ENCODE results near the gene LTBP3. TPM values are rescaled to one million over a fixed set of nuclear protein-coding genes. Genes with fewer than 3 reads are reported as not detected.

The LTBP3 gene
- total and polyA plus RNA-seq, 2 of the 13 experiments (the other 11 are each of a cell fraction or from before 2014, with no cell fraction given) = 12.2 to 68.1 TPM

DNA sequence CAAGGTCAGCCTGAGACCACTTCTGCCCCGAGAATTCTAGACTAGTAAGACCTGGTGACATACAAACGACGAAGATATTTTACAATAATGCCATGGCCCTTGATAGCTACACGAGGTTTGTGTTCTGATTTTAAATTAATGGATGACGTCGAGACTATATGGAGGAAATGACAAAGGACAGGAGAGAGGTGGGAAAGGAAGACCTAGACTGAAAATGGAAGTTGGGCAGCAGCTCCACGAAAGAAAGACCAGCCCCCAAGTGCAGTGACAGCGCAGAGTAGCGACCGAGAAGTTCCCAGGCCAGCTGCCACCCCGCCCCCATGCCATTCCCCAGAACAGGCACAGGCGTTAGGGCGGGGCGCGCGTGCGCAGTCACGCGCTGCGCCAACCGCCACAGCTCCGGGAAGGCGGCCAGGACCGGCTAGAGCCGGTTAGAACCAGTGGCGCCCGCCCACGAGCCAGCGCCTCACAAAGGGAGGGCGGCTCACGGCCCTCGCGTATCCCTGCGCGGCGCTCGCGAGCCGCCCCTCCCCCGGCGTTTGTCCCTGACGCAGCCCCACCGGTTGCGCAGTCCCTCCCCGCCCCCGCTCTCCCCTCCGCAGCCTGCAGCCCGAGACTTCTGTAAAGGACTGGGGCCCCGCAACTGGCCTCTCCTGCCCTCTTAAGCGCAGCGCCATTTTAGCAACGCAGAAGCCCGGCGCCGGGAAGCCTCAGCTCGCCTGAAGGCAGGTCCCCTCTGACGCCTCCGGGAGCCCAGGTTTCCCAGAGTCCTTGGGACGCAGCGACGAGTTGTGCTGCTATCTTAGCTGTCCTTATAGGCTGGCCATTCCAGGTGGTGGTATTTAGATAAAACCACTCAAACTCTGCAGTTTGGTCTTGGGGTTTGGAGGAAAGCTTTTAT, 60.8 kb downstream of the LTBP3 start (continued):
- peak; percentile 13; the same call in 1 of the 2 replicates for TF ChIP-seq ELF1 (CRISPR knock-in tag; IDR thresholded peaks at IDR 0.05)
- TF ChIP-seq JDP2 (CRISPR knock-in tag; IDR thresholded peaks at IDR 0.05; ENCODE audit: borderline replicate concordance) = no peak
- peak; percentile 16 for TF ChIP-seq XRCC5 (optimal IDR thresholded peaks at IDR 0.05; ENCODE audit: low read length)
- no peak for TF ChIP-seq KDM1A (CRISPR knock-in tag; IDR thresholded peaks at IDR 0.05)
- peak; percentile 99 for TF ChIP-seq ZBTB38 (CRISPR knock-in tag; IDR thresholded peaks at IDR 0.05)
- no peak for TF ChIP-seq KDM6A (CRISPR knock-in tag; IDR thresholded peaks at IDR 0.05; ENCODE audit: low read depth)
- no peak for TF ChIP-seq ZNF7 (CRISPR knock-in tag; IDR thresholded peaks at IDR 0.05)
- TF ChIP-seq, protein P1, sequence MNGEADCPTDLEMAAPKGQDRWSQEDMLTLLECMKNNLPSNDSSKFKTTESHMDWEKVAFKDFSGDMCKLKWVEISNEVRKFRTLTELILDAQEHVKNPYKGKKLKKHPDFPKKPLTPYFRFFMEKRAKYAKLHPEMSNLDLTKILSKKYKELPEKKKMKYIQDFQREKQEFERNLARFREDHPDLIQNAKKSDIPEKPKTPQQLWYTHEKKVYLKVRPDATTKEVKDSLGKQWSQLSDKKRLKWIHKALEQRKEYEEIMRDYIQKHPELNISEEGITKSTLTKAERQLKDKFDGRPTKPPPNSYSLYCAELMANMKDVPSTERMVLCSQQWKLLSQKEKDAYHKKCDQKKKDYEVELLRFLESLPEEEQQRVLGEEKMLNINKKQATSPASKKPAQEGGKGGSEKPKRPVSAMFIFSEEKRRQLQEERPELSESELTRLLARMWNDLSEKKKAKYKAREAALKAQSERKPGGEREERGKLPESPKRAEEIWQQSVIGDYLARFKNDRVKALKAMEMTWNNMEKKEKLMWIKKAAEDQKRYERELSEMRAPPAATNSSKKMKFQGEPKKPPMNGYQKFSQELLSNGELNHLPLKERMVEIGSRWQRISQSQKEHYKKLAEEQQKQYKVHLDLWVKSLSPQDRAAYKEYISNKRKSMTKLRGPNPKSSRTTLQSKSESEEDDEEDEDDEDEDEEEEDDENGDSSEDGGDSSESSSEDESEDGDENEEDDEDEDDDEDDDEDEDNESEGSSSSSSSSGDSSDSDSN (CRISPR knock-in tag; IDR thresholded peaks at IDR 0.05) = no peak; the same call in none of the 2 replicates
- peak; percentile 54; the same call in 1 of the 2 replicates for TF ChIP-seq ZNF12 (CRISPR knock-in tag; IDR thresholded peaks at IDR 0.05)
- no peak for TF ChIP-seq KDM4B (CRISPR knock-in tag; IDR thresholded peaks at IDR 0.05)
- TF ChIP-seq NFATC3 (CRISPR knock-in tag; IDR thresholded peaks at IDR 0.05) = peak; percentile 17; the same call in 1 of the 2 replicates
- TF ChIP-seq TAF1 (CRISPR knock-in tag; IDR thresholded peaks at IDR 0.05) = peak; percentile 86; the same call in 1 of the 2 replicates
- no peak for TF ChIP-seq ZMYM2 (CRISPR knock-in tag; IDR thresholded peaks at IDR 0.05)
- no peak for TF ChIP-seq ZNF530 (CRISPR knock-in tag; IDR thresholded peaks at IDR 0.05; ENCODE audit: low read depth)
- peak; percentile 56; the same call in 1 of the 2 replicates for TF ChIP-seq ELF3 (CRISPR knock-in tag; IDR thresholded peaks at IDR 0.05)
- TF ChIP-seq AHR (CRISPR knock-in tag; IDR thresholded peaks at IDR 0.05) = no peak
- TF ChIP-seq ZNF205 (CRISPR knock-in tag; IDR thresholded peaks at IDR 0.05) = peak; percentile 67; the same call in 1 of the 2 replicates
- peak; percentile 82 for TF ChIP-seq ARNTL (CRISPR knock-in tag; IDR thresholded peaks at IDR 0.05)
- no peak for TF ChIP-seq ZNF24 (IDR thresholded peaks at IDR 0.05)
- TF ChIP-seq, protein P2, sequence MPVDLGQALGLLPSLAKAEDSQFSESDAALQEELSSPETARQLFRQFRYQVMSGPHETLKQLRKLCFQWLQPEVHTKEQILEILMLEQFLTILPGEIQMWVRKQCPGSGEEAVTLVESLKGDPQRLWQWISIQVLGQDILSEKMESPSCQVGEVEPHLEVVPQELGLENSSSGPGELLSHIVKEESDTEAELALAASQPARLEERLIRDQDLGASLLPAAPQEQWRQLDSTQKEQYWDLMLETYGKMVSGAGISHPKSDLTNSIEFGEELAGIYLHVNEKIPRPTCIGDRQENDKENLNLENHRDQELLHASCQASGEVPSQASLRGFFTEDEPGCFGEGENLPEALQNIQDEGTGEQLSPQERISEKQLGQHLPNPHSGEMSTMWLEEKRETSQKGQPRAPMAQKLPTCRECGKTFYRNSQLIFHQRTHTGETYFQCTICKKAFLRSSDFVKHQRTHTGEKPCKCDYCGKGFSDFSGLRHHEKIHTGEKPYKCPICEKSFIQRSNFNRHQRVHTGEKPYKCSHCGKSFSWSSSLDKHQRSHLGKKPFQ (CRISPR knock-in tag; IDR thresholded peaks at IDR 0.05; ENCODE audit: insufficient replicate concordance) = peak; percentile 55
- peak; percentile 82 for TF ChIP-seq ZNF761 (CRISPR knock-in tag; conservative IDR thresholded peaks at IDR 0.05)
- TF ChIP-seq, protein P3, sequence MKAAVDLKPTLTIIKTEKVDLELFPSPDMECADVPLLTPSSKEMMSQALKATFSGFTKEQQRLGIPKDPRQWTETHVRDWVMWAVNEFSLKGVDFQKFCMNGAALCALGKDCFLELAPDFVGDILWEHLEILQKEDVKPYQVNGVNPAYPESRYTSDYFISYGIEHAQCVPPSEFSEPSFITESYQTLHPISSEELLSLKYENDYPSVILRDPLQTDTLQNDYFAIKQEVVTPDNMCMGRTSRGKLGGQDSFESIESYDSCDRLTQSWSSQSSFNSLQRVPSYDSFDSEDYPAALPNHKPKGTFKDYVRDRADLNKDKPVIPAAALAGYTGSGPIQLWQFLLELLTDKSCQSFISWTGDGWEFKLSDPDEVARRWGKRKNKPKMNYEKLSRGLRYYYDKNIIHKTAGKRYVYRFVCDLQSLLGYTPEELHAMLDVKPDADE (CRISPR knock-in tag; IDR thresholded peaks at IDR 0.05) = no peak
- TF ChIP-seq ZNF589 (CRISPR knock-in tag; conservative IDR thresholded peaks at IDR 0.05) = no peak; the same call in 1 of the 2 replicates
- TF ChIP-seq GATAD1 (CRISPR knock-in tag; IDR thresholded peaks at IDR 0.05) = no peak
- peak; percentile 74; the same call in 1 of the 2 replicates for TF ChIP-seq ZNF124 (CRISPR knock-in tag; IDR thresholded peaks at IDR 0.05)
- peak; percentile 86; the same call in 1 of the 2 replicates for TF ChIP-seq FOXK1 (CRISPR knock-in tag; IDR thresholded peaks at IDR 0.05; ENCODE audit: borderline replicate concordance, low read depth)
- no peak for TF ChIP-seq ZNF235 (CRISPR knock-in tag; IDR thresholded peaks at IDR 0.05; ENCODE audit: borderline replicate concordance)
- TF ChIP-seq ZNF430 (CRISPR knock-in tag; IDR thresholded peaks at IDR 0.05) = peak; percentile 61; the same call in 1 of the 2 replicates
